ENCODE results near the gene HLTF. TPM values are rescaled to one million over a fixed set of nuclear protein-coding genes. Genes with fewer than 3 reads are reported as not detected.
"Not testable (repeated sequence)": the region's sequence is repeated elsewhere in the genome, so short reads cannot be mapped to it uniquely, and the experiment has no call there.

HLTF gene
- polyA plus RNA-seq, 1 donor from 2014 or later: 24.6 TPM

GRCh38 chr3:148998715-148999423 is 87.5 kb downstream of the HLTF start:
- peak overlapping the region in 1 of 3 donors; percentile 21 for H3K27ac Mint-ChIP-seq
- H3K27me3 Mint-ChIP-seq: no peaks in the 10 kb centered on the region
- H3K4me3 Mint-ChIP-seq: no peak overlapping the region
- no peaks in the 10 kb centered on the region for H3K9me3 Mint-ChIP-seq
- peaks cover 14% of the 10 kb centered on the region for H3K36me3 Mint-ChIP-seq
- peaks cover 5 to 15% (median 7%) of the 10 kb centered on the region in 3 donors for H3K4me1 Mint-ChIP-seq

GRCh38 chr3:148998297-148998696 is 88.0 kb downstream of the HLTF start:
- Mint-ChIP-seq H3K27ac (peak overlapping the region in 1 of 3 donors; percentile 87), H3K4me1 (peaks cover 2 to 16% (median 5%) of the 10 kb centered on the region in 3 donors), H3K4me3 (no peak overlapping the region), H3K27me3 (no peaks in the 10 kb centered on the region), H3K36me3 (peaks cover 14% of the 10 kb centered on the region), H3K9me3 (no peaks in the 10 kb centered on the region)

DNA sequence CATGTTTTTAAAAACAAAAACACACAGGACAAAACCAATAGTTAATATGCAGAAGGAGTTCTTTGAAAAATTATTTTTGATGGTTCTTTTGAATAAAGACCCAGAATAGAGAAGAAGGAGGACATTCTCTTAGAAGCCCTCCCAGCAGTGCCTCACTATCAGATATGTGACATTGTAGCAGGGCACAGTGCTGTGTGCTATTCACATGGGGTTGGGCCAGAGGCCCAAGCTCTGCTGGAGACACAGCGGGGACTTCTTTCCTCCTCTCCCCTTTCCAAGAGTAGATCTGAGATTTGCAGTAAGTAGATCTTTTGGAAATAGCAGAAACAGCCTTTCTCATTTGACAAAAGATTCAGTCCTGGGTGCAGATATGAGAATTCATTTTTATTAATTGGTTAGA is 88.7 kb downstream of the HLTF start:
- H3K4me1 Mint-ChIP-seq: peaks cover 6 to 19% (median 11%) of the 10 kb centered on the region in 3 donors
- H3K27me3 Mint-ChIP-seq: no peaks in the 10 kb centered on the region
- peak overlapping the region in 1 of 3 donors; percentile 87 for H3K27ac Mint-ChIP-seq
- no peak overlapping the region for H3K4me3 Mint-ChIP-seq
- H3K36me3 Mint-ChIP-seq: peaks cover 14% of the 10 kb centered on the region
- no peaks in the 10 kb centered on the region for H3K9me3 Mint-ChIP-seq

GRCh38 chr3:148992635-148993255 is 93.6 kb downstream of the HLTF start:
- Mint-ChIP-seq H3K4me1 (peaks cover 7 to 38% (median 22%) of the 10 kb centered on the region in 3 donors), H3K9me3 (no peaks in the 10 kb centered on the region)

GRCh38 chr3:148992027-148992634 is 94.2 kb downstream of the HLTF start:
- Mint-ChIP-seq H3K4me1 (peaks cover 7 to 38% (median 22%) of the 10 kb centered on the region in 3 donors), H3K27ac (peak overlapping the region; percentile 59 to 85 (median 78)), H3K36me3 (peaks cover 5% of the 10 kb centered on the region), H3K9me3 (no peaks in the 10 kb centered on the region), H3K27me3 (no peaks in the 10 kb centered on the region), H3K4me3 (peak overlapping the region; percentile 82 to 88 (median 88))

More at GRCh38 chr3:148992635-148993255, 93.6 kb downstream of the HLTF start:
- H3K4me3 Mint-ChIP-seq: peak overlapping the region; percentile 82 to 88 (median 88)
- peaks cover 5% of the 10 kb centered on the region for H3K36me3 Mint-ChIP-seq
- H3K27ac Mint-ChIP-seq: peak overlapping the region; percentile 46 to 85 (median 64)
- no peaks in the 10 kb centered on the region for H3K27me3 Mint-ChIP-seq

DNA sequence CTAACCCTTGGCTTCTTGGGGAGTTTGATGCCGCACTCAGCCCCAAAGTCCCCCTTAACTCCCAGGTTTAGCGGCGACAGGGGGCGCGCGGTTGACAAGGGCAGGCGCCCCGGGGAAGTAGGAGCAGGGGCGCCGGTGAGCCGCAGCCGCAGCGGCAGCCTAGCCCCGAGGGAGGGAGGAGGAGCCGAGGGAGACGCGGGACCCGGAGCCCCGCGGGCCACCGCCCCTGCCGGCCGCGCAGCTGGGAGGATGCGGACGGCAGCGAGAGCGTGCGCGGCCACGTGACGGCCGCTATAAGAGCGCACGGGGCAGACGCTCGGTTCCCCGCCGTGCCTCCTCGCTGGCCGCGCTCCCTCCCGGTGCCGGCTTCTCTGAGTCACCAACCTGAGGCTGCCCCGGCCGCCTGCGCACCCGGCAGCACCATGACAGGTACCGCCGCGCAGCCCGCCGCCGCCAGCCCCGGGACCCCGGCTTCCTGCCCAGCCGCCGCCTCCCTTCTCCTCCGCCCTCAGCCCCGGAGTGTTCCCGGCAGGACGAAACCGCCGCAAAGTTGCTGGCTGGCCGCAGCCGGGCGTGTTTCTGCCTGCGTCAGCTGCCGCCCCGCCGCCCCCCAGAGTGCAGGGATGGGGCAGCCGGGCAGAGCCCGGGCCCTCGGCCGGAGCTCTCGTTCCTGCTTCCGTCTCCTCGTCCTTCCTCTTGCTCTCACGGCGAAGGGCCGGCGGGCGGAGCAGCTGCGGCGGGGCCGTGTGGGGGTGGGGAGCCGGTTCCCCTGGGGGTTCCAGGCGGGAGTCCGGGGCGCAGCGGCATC is 94.9 kb downstream of the HLTF start, which contains the start of gene GYG1:
Gene GYG1, plus strand, starts transcription at position 322 of the 808 bp plus-strand sequence. Its CDS starts 101 bp downstream, at position 423.
- peaks cover 5% of the 10 kb centered on the region for H3K36me3 Mint-ChIP-seq
- H3K27ac Mint-ChIP-seq: peak within 1 kb of the TSS; percentile 63 to 85 (median 78)
- no peaks in the 10 kb centered on the region for H3K27me3 Mint-ChIP-seq
- peaks cover 7 to 38% (median 22%) of the 10 kb centered on the region in 3 donors for H3K4me1 Mint-ChIP-seq
- peak within 1 kb of the TSS; percentile 82 to 88 (median 88) for H3K4me3 Mint-ChIP-seq
- H3K9me3 Mint-ChIP-seq: no peaks in the 10 kb centered on the region

DNA sequence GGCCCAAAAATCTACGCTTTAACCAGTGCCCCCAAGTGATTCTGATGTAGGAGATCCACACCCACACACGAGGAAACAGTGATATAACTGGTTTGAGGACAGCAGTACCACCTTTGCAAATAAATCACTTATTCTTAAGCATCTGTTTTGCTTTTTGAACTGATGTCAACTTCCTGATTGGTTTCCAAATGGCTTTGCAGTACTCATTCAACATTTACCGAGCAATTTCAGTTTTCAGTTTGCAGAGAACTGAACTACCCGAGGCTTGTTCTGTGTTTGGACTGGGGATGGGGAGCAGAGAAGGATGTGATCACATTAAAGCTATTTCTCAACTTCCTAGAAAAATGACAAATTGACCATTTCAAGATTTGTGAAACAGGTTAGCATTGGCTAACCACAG is 96.1 kb downstream of the HLTF start:
- peaks cover 7 to 33% (median 22%) of the 10 kb centered on the region in 3 donors for H3K4me1 Mint-ChIP-seq
- peak overlapping the region; percentile 21 to 85 (median 53) for H3K27ac Mint-ChIP-seq
- no peaks in the 10 kb centered on the region for H3K27me3 Mint-ChIP-seq

DNA sequence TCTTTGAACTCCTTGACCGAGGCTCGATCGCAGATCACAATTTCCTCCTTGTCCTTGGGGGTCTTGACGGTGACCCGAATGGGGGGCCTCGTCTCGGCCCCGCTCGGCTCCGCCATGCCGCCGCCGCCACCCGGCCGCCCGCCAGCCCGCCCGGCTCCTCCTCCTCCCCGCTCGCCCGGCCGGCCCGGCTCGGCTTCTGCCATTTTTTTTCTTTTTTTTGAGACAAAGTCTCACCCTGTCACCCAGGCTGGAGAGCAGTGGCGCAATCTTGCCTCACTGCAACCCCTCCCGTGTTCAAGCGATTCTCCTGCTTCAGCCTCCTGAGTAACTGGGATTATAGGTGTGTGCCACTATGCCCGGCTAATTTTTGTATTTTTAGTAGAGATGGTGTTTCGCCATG is 98.8 kb downstream of the HLTF start:
- H3K27me3 Mint-ChIP-seq, H3K36me3 Mint-ChIP-seq, H3K9me3 Mint-ChIP-seq, H3K27ac Mint-ChIP-seq: not testable (repeated sequence)
- Mint-ChIP-seq H3K4me1 (peaks cover 3 to 23% (median 11%) of the 10 kb centered on the region in 3 donors), H3K4me3 (peak overlapping the region in 1 of 4 donors; percentile 76)

More for the DNA sequence above, 96.1 kb downstream of the HLTF start:
- H3K4me3 Mint-ChIP-seq: peak overlapping the region; percentile 82 to 88 (median 88)
- H3K36me3 Mint-ChIP-seq: peaks cover 5% of the 10 kb centered on the region
- no peaks in the 10 kb centered on the region for H3K9me3 Mint-ChIP-seq

DNA sequence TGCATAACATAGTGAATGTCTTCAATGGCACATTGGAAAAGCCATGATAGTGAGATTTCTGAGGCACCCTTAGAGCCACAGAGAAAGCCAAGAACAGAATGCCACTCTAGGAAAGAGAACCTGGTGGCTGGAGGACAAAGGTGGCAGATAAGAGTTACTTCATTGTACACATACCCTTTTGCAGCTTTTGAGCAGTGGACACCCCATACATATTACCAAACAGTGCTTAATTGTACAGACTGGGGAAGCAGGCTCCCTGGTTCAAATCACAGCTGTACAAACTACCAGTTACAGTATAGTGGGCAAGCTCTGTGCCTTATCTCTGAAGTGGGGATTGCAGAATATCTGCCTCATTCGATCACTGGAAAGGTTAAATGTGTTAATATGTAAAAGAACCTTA is 105.1 kb downstream of the HLTF start:
- no peaks in the 10 kb centered on the region for H3K4me1 Mint-ChIP-seq
- H3K27me3 Mint-ChIP-seq: peaks cover 12% of the 10 kb centered on the region
- H3K36me3 Mint-ChIP-seq: peaks cover 6% of the 10 kb centered on the region
- no peak overlapping the region for H3K27ac Mint-ChIP-seq
- H3K9me3 Mint-ChIP-seq: peaks cover 0 to 5% (median 2%) of the 10 kb centered on the region in 3 donors
- H3K4me3 Mint-ChIP-seq: no peak overlapping the region

Other genes starting within 250 kb of the HLTF start
- gene CPA3, start 221.2 kb downstream of the HLTF start, polyA plus RNA-seq: not detected
- 28.9 TPM for gene GYG1, start 95.0 kb downstream of the HLTF start, polyA plus RNA-seq
- gene HPS3, start 43.1 kb upstream of the HLTF start, polyA plus RNA-seq: 44.8 TPM
- 0.24 TPM for gene CP, start 135.3 kb upstream of the HLTF start, polyA plus RNA-seq
- gene TM4SF18, start 247.1 kb upstream of the HLTF start, polyA plus RNA-seq: not detected

Measured in IgD-negative memory B cell (primary cell).